SJCRH30 (cell line): ENCODE data around the gene C1QTNF1. TPM values are rescaled to one million over a fixed set of nuclear protein-coding genes. Genes with fewer than 3 reads are reported as not detected.
A peak's percentile ranks its signal among the peaks of the same experiment; 100 is the strongest.

Experiments used
- DNase-seq, 2 experiments: peaks; one replicate each; pipeline ENCODE4 v3.0.0-alpha.2; 2015 to 2020
- H3K27ac ChIP-seq: fragments of 250-450 bp; sonication (Bioruptor Pico); 2 replicates; pipeline ENCODE4 v1.5.1; 2020; ENCODE audit warnings: mild to moderate bottlenecking, moderate library complexity
- H3K27me3 ChIP-seq: fragments of 250-450 bp; sonication (Bioruptor Pico); 2 replicates; pipeline ENCODE4 v1.5.1; 2020; ENCODE audit warnings: mild to moderate bottlenecking, moderate library complexity
- H3K36me3 ChIP-seq: fragments of 250-450 bp; sonication (Bioruptor Pico); 2 replicates; pipeline ENCODE4 v1.5.1; 2020; ENCODE audit warnings: mild to moderate bottlenecking, moderate library complexity
- H3K4me1 ChIP-seq: fragments of 250-450 bp; sonication (Bioruptor Pico); 2 replicates; pipeline ENCODE4 v1.5.1; 2020; ENCODE audit warnings: mild to moderate bottlenecking, moderate library complexity
- H3K4me3 ChIP-seq: fragments of 250-450 bp; sonication (Bioruptor Pico); 2 replicates; pipeline ENCODE4 v1.5.1; 2020; ENCODE audit warnings: mild to moderate bottlenecking, moderate library complexity
- H3K9me3 ChIP-seq: fragments of 250-450 bp; sonication (Bioruptor Pico); replicated peaks from 2 replicates; pipeline ENCODE4 v1.5.1; 2020; ENCODE audit warnings: mild to moderate bottlenecking, moderate library complexity
- total RNA-seq: library from RNA; depleted of rRNA; stranded (reverse); fragments of >200 nt; shearing (Covaris generic); gene quantifications from 2 replicates; pipeline ENCODE4 v1.2.3, GENCODE V29; 2014

The C1QTNF1 gene
- total RNA-seq, 1 experiment from 2014 or later: 45.7 TPM

DNA sequence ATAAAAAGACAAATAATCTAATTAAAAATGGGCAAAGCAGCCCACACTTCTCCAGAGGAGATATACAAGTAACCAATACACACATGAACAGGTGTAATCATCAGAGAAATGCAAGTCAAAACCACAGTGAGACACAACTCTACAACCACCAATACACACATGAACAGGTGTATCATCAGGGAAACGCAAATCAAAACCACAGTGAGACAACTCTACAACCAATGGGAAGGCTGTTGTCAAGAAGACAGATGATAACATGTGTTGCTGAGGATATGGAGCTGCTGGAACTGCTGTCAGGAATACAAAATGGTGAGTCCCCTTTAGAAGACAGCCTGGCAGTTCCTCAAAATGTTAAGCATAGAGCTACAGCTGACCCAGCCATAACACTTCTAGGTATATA is 28.2 kb downstream of the C1QTNF1 start:
- peak overlapping the region; percentile 86 for H3K27ac ChIP-seq
- peaks cover 13% of the 10 kb centered on the region for H3K36me3 ChIP-seq
- peak; percentile 77 to 97 for DNase-seq
- H3K27me3 ChIP-seq: no peaks in the 10 kb centered on the region
- H3K4me1 ChIP-seq: peaks cover 51% of the 10 kb centered on the region
- peaks cover 20% of the 10 kb centered on the region for H3K9me3 ChIP-seq
- H3K4me3 ChIP-seq: no peak overlapping the region

DNA sequence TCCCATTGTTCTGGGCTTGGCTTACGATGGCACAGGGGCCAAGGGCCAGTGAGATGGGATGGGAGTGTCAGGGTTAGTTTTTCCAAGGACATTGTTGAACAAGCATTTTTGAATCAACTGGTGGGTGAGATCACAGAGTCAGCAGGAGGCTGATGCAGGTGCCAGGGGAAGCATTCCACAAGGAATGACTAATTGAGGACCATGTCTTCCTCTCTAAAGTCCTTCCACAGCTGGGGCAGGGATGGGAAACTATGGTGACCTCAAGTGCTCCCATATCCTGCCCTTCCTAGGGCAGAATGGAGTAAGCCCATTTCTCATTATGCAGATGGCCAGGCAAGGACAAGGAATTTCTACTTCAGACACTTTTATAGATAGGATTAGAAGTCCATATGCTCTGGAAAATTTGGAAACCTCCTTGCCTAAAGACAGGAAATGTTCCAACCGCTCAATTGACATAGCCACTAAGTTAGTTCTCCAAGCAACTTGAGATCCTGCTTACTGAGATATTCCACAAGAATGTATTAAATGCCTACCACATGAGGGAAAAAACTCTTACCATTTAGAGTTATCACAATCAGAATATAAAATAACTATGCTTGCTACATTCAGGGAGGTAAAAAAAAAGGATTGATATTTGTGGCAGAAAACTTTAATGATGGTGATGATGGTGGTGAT is 29.4 kb downstream of the C1QTNF1 start:
- Histone ChIP-seq H3K4me3 (no peak overlapping the region), H3K9me3 (peaks cover 24% of the 10 kb centered on the region), H3K27ac (peak overlapping the region; percentile 86), H3K36me3 (peaks cover 3% of the 10 kb centered on the region; the same call in 1 of the 2 replicates), H3K27me3 (no peaks in the 10 kb centered on the region), H3K4me1 (peaks cover 39% of the 10 kb centered on the region)
- DNase-seq: peak; percentile 91

DNA sequence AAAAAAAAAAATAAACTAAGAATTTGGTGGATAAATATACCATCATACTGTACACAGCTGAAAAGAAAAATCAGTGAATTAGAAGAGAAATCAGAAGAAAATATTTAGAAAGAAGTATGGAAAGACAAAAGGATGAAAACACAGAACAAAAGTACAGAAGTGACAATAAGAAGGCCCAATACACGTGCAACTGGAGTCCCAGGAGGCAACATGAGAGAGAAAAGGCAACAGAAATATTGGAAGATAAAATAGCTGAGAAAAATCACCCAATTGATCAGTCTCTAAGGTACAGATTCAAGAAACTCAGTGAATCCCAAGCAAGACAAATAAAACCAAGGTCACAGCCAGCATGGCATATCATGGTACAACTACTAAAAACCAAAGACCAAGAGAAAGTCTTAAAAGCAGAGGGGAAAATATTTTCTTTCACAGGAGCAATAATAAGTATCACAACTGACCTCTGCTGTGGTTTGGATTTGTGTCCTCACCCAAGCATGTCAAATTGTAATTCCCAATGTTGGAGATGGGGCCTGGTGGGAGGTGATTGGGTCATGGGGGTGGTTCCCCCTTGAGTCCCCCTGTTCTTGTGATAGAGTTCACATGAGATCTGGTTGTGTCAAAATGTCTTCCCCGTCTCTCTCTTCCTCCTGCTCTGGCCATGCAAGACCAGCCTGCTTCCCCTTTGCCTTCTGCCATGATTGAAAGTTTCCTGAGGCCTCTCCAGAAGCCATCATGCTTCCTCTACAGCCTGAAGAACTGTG is 30.4 kb downstream of the C1QTNF1 start:
- Histone ChIP-seq H3K36me3 (no peaks in the 10 kb centered on the region), H3K9me3 (peaks cover 24% of the 10 kb centered on the region), H3K4me1 (peaks cover 37% of the 10 kb centered on the region), H3K27me3 (no peaks in the 10 kb centered on the region), H3K27ac (peak overlapping the region; percentile 86), H3K4me3 (no peak overlapping the region)
- no peak for DNase-seq

DNA sequence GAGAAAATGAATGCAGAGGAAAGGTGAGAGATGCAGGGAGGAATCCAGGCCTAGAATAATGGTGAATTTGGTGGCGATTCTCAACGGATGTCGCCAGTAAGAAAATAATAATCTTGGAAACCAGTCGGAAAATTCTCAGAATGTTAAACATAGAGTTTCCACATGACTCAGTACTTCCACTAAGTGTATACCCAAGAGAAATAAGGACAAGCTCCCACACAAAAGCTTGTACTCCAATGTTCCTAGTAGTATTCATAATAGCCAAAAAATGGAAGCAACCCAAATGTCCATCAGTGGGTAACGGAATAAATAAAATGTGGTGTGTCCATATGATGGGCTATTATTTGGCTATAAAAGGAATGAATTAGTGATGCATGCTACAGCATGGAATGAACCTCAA is 31.2 kb downstream of the C1QTNF1 start:
- Histone ChIP-seq H3K4me3 (no peak overlapping the region), H3K27ac (peak overlapping the region; percentile 86)
- DNase-seq: no peak

GRCh38 chr17:79057737-79058385 is 33.9 kb downstream of the C1QTNF1 start:
- H3K27ac ChIP-seq: no peak overlapping the region
- no peak for DNase-seq
- H3K27me3 ChIP-seq: no peaks in the 10 kb centered on the region
- H3K9me3 ChIP-seq: peaks cover 20% of the 10 kb centered on the region
- H3K4me1 ChIP-seq: peaks cover 20% of the 10 kb centered on the region
- no peaks in the 10 kb centered on the region for H3K36me3 ChIP-seq
- no peak overlapping the region for H3K4me3 ChIP-seq

More for the DNA sequence above, 31.2 kb downstream of the C1QTNF1 start:
- Histone ChIP-seq H3K4me1 (peaks cover 37% of the 10 kb centered on the region), H3K9me3 (peaks cover 25% of the 10 kb centered on the region), H3K36me3 (no peaks in the 10 kb centered on the region), H3K27me3 (no peaks in the 10 kb centered on the region)

- Histone ChIP-seq H3K4me3 (no peak overlapping the region), H3K9me3 (peaks cover 7% of the 10 kb centered on the region; the same call in 1 of the 2 replicates), H3K36me3 (no peaks in the 10 kb centered on the region), H3K27ac (no peak overlapping the region), H3K27me3 (no peaks in the 10 kb centered on the region), H3K4me1 (peaks cover 6% of the 10 kb centered on the region)
- no peak for DNase-seq
These were observed 38.7 kb downstream of the C1QTNF1 start for GRCh38 chr17:79062691-79063090.

DNA sequence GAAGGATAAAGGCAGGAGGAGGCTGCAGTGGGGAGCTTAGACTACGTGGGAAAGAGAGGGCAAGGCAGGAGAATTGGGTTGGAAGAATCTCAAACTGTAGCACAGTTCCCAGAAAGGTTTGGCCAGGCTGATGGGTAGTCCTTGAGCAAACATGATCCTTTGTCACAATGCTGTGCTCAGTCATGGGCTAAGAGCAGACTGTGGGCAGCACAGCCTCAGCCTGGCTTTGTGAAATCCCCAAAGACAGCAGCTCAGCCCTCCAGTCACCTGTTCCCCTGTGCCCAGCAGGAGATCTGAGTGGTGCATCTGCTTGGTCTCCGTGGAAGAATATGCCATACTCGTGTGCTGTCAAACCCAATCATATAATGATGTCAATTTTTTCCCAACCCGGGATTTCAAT is 40.1 kb downstream of the C1QTNF1 start:
- no peaks in the 10 kb centered on the region for H3K27me3 ChIP-seq
- H3K4me1 ChIP-seq: peaks cover 6% of the 10 kb centered on the region
- no peaks in the 10 kb centered on the region for H3K36me3 ChIP-seq
- peak in 1 of 2 experiments; percentile 65 for DNase-seq
- 0 out of 2 replicates have a peak, but pooled peaks cover 3% of the 10 kb centered on the region for H3K9me3 ChIP-seq
- no peak overlapping the region for H3K4me3 ChIP-seq
- H3K27ac ChIP-seq: no peak overlapping the region

GRCh38 chr17:79065105-79065670 is 41.2 kb downstream of the C1QTNF1 start:
- no peaks in the 10 kb centered on the region for H3K27me3 ChIP-seq
- H3K9me3 ChIP-seq: 0 out of 2 replicates have a peak, but pooled peaks cover 2% of the 10 kb centered on the region
- peaks cover 6% of the 10 kb centered on the region for H3K4me1 ChIP-seq
- no peak overlapping the region for H3K4me3 ChIP-seq
- peak; percentile 61 to 83 for DNase-seq
- no peak overlapping the region for H3K27ac ChIP-seq
- H3K36me3 ChIP-seq: no peaks in the 10 kb centered on the region

- no peak overlapping the region for H3K4me3 ChIP-seq
- H3K4me1 ChIP-seq: peaks cover 6% of the 10 kb centered on the region
- no peaks in the 10 kb centered on the region for H3K27me3 ChIP-seq
- H3K27ac ChIP-seq: no peak overlapping the region
- H3K36me3 ChIP-seq: no peaks in the 10 kb centered on the region
- no peak for DNase-seq
- no peaks in the 10 kb centered on the region for H3K9me3 ChIP-seq
These were observed 43.0 kb downstream of the C1QTNF1 start for GRCh38 chr17:79066963-79067362.

GRCh38 chr17:79070266-79070880 is 46.4 kb downstream of the C1QTNF1 start:
- Histone ChIP-seq H3K27me3 (no peaks in the 10 kb centered on the region), H3K27ac (no peak overlapping the region), H3K4me1 (no peaks in the 10 kb centered on the region), H3K9me3 (no peaks in the 10 kb centered on the region), H3K4me3 (no peak overlapping the region), H3K36me3 (no peaks in the 10 kb centered on the region)
- no peak for DNase-seq

GRCh38 chr17:79071161-79071740 is 47.3 kb downstream of the C1QTNF1 start:
- Histone ChIP-seq H3K36me3 (no peaks in the 10 kb centered on the region), H3K9me3 (no peaks in the 10 kb centered on the region), H3K4me1 (peaks cover 6% of the 10 kb centered on the region), H3K27ac (no peak overlapping the region), H3K4me3 (no peak overlapping the region), H3K27me3 (no peaks in the 10 kb centered on the region)
- no peak for DNase-seq

GRCh38 chr17:79072544-79072943 is 48.6 kb downstream of the C1QTNF1 start:
- H3K27ac ChIP-seq: no peak overlapping the region
- no peaks in the 10 kb centered on the region for H3K9me3 ChIP-seq
- peaks cover 9% of the 10 kb centered on the region; the same call in 1 of the 2 replicates for H3K36me3 ChIP-seq
- H3K27me3 ChIP-seq: no peaks in the 10 kb centered on the region
- no peak overlapping the region for H3K4me3 ChIP-seq
- DNase-seq: no peak
- H3K4me1 ChIP-seq: peaks cover 10% of the 10 kb centered on the region

DNA sequence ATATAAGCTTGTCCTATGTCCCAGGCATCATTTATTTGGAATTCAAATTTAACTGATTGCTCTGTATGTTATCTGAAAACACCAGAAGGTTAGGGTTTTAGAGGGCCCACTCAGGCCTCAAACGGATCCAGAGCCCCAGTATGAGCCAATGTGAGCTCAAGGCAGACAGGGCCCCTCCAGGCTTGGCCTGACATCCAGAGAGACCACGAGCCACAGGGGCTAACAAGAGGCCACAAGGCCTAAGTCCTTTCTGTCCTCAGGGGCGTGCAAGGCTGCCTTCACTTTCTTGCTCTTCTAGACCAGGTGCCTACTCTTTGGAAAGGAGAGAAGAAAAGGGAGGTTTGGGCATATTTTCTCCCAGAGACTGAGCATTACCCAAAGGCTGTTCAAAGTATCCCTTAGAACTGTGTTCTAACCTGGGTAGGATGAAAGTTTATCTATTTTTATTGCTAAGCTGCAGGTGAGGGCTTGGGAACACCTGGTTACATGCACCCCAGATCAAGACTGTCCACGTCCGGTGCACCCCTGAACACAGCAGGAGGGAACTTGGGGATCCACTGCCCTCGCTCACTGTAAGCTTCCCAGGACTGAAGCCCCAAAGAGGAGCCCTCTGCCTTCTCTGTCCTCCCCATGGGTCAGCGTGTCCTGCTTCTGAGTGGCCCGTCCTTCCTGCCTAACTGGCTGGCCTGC is 49.2 kb downstream of the C1QTNF1 start:
- H3K9me3 ChIP-seq: no peaks in the 10 kb centered on the region
- H3K27ac ChIP-seq: no peak overlapping the region
- DNase-seq: no peak
- no peak overlapping the region for H3K4me3 ChIP-seq
- H3K27me3 ChIP-seq: no peaks in the 10 kb centered on the region
- peaks cover 10% of the 10 kb centered on the region for H3K4me1 ChIP-seq
- H3K36me3 ChIP-seq: peaks cover 14% of the 10 kb centered on the region

- Histone ChIP-seq H3K27me3 (no peaks in the 10 kb centered on the region), H3K36me3 (peaks cover 19% of the 10 kb centered on the region), H3K27ac (no peak overlapping the region), H3K4me1 (peaks cover 10% of the 10 kb centered on the region), H3K9me3 (no peaks in the 10 kb centered on the region), H3K4me3 (no peak overlapping the region)
- DNase-seq: peak in 1 of 2 experiments; percentile 46
These were observed 49.7 kb downstream of the C1QTNF1 start for GRCh38 chr17:79073706-79074088.
